GM12878 (cell line): ENCODE measurements around the gene LPAR3. TPM values are rescaled to one million over a fixed set of nuclear protein-coding genes. Genes with fewer than 3 reads are reported as not detected.
A peak's percentile ranks its signal among the peaks of the same experiment; 100 is the strongest.

ENCODE experiments used
- BHLHE40 ChIP-seq, 2 experiments: fragments of 450-650 bp in 1 of 2; IDR thresholded peaks; 2 replicates each; pipeline ENCODE4 v1.6.1; 2011 to 2017; ENCODE audit warnings: low read depth in 2 of 2, borderline replicate concordance in 1 of 2, improper control_type of control experiment in 1 of 2, low read length in 1 of 2, mild to moderate bottlenecking in 1 of 2
- E4F1 ChIP-seq: fragments of 450-650 bp; IDR thresholded peaks from 2 replicates; pipeline ENCODE4 v1.6.1; 2018; ENCODE audit warnings: borderline replicate concordance, mild to moderate bottlenecking; ENCODE audit not compliant: partially characterized antibody
- HSF1 ChIP-seq: fragments of 150-350 bp; IDR thresholded peaks from 2 replicates; pipeline ENCODE4 v1.6.1; 2014; ENCODE audit warnings: mild to moderate bottlenecking, low read depth, low read length
- IRF5 ChIP-seq: fragments of 450-650 bp; IDR thresholded peaks from 2 replicates; pipeline ENCODE4 v1.6.1; 2017; ENCODE audit warnings: borderline replicate concordance
- JUND ChIP-seq: IDR thresholded peaks from 2 replicates; pipeline ENCODE4 v1.6.1; 2012; ENCODE audit warnings: low read depth, mild to moderate bottlenecking, low read length, improper control_type of control experiment, moderate library complexity
- MEF2B ChIP-seq: fragments of 450-650 bp; IDR thresholded peaks from 2 replicates; pipeline ENCODE4 v1.6.1; 2018; ENCODE audit warnings: mild to moderate bottlenecking, moderate library complexity; ENCODE audit not compliant: partially characterized antibody, poor library complexity, severe bottlenecking
- MTA2 ChIP-seq: fragments of 450-650 bp; IDR thresholded peaks from 2 replicates; pipeline ENCODE4 v1.6.1; 2016; ENCODE audit warnings: low read depth, mild to moderate bottlenecking, moderate library complexity
- MTA3 ChIP-seq: IDR thresholded peaks from 2 replicates; pipeline ENCODE4 v1.6.1; 2012; ENCODE audit warnings: low read length, inconsistent platforms, borderline replicate concordance
- NBN ChIP-seq: fragments of 450-650 bp; IDR thresholded peaks from 2 replicates; pipeline ENCODE4 v1.6.1; 2016
- NR2F1 ChIP-seq: fragments of 450-650 bp; conservative IDR thresholded peaks from 2 replicates; pipeline ENCODE4 v1.6.1; 2017; ENCODE audit warnings: mild to moderate bottlenecking
- PAX5 ChIP-seq: IDR thresholded peaks from 2 replicates; pipeline ENCODE4 v1.6.1; 2011; ENCODE audit warnings: low read depth, low read length, borderline replicate concordance
- PBX3 ChIP-seq: IDR thresholded peaks from 2 replicates; pipeline ENCODE4 v1.6.1; 2011; ENCODE audit warnings: mild to moderate bottlenecking, low read depth, low read length, moderate library complexity; ENCODE audit not compliant: insufficient replicate concordance
- RCOR1 ChIP-seq: conservative IDR thresholded peaks from 2 replicates; pipeline ENCODE4 v1.6.1; 2012; ENCODE audit warnings: low read depth, low read length, improper control_type of control experiment
- REST ChIP-seq: IDR thresholded peaks from 2 replicates; pipeline ENCODE4 v1.6.1; 2012; ENCODE audit warnings: mild to moderate bottlenecking, low read depth, low read length
- SIX5 ChIP-seq: IDR thresholded peaks from 2 replicates; pipeline ENCODE4 v1.6.1; 2011; ENCODE audit warnings: mild to moderate bottlenecking, low read depth, low read length, moderate library complexity; ENCODE audit not compliant: severe bottlenecking
- SKIL ChIP-seq: fragments of 450-650 bp; IDR thresholded peaks from 2 replicates; pipeline ENCODE4 v1.6.1; 2017; ENCODE audit warnings: mild to moderate bottlenecking, low read depth, inconsistent platforms; ENCODE audit not compliant: poor library complexity, severe bottlenecking
- ZZZ3 ChIP-seq: IDR thresholded peaks from 2 replicates; pipeline ENCODE4 v1.6.1; 2011; ENCODE audit warnings: low read depth; ENCODE audit not compliant: control insufficient read depth, insufficient read length
- polyA plus RNA-seq, 11 experiments: library from polyadenylated mRNA; depleted of rRNA in 4 of 11; unstranded in 6 of 11; stranded (reverse) in 5 of 11; fragments of >200 nt; fragmentation: Nextera tagmentation in 4 of 11; fragmentation: Illumina TruSeq in 1 of 11; extraction: Ambion mirVana in 4 of 11; extraction: Trizol in 1 of 11; gene quantifications; 1 replicate in 1 of 11; 2 replicates in 10 of 11; pipeline versions ENCODE4 v1.2.1 to v1.2.3, GENCODE V29; 2011 to 2016; ENCODE audit warnings: inconsistent platforms in 2 of 11, missing spikeins in 2 of 11, low read depth in 1 of 11
- total RNA-seq, 4 experiments: library from RNA; depleted of rRNA in 3 of 4; stranded (reverse); fragments of >200 nt in 3 of 4; fragmentation: Illumina TruSeq in 1 of 4; extraction: Trizol in 1 of 4; gene quantifications; 2 replicates each; pipeline versions ENCODE4 v1.2.1 to v1.2.3, GENCODE V29; 2013 to 2021

Gene LPAR3
- total and polyA plus RNA-seq, 10 of the 15 experiments (the other 5 are each of a cell fraction or from before 2014, with no cell fraction given): 0.03 to 0.31 (median 0.09) TPM; not detected in 3

GRCh38 chr1:84862810-84863251, 30.2 kb downstream of the LPAR3 start (continued):
- TF ChIP-seq PAX5: 0 out of 2 replicates have a peak, but pooled peaks have one; percentile 51
- no peak for TF ChIP-seq ZZZ3
- TF ChIP-seq HSF1: no peak
- TF ChIP-seq E4F1: no peak
- peak; percentile 91 for TF ChIP-seq SKIL
- TF ChIP-seq REST: no peak
- peak; percentile 92 for TF ChIP-seq MEF2B
- TF ChIP-seq NR2F1: peak; percentile 75
- TF ChIP-seq NBN: peak; percentile 81
- TF ChIP-seq MTA2: peak; percentile 79
- TF ChIP-seq RCOR1: no peak
- TF ChIP-seq IRF5: no peak
- peak in 1 of 2 experiments; percentile 42; a peak in 1 of 4 replicates for TF ChIP-seq BHLHE40 (IDR thresholded peaks at IDR 0.05; ENCODE audit: borderline replicate concordance in 1 of 2, low read depth in 2 of 2, low read length in 1 of 2)
- no peak for TF ChIP-seq PBX3
- peak; percentile 55; the same call in 1 of the 2 replicates for TF ChIP-seq MTA3
- no peak for TF ChIP-seq SIX5
- no peak for TF ChIP-seq JUND
